ENCODE measurements around the gene PCSK7.
"Not testable (repeated sequence)": the region's sequence is repeated elsewhere in the genome, so short reads cannot be mapped to it uniquely, and the experiment has no call there.

The PCSK7 gene

GRCh38 chr11:117212697-117213355 lies 19.0 kb downstream of the PCSK7 start:
- no peak for DNase-seq

DNA sequence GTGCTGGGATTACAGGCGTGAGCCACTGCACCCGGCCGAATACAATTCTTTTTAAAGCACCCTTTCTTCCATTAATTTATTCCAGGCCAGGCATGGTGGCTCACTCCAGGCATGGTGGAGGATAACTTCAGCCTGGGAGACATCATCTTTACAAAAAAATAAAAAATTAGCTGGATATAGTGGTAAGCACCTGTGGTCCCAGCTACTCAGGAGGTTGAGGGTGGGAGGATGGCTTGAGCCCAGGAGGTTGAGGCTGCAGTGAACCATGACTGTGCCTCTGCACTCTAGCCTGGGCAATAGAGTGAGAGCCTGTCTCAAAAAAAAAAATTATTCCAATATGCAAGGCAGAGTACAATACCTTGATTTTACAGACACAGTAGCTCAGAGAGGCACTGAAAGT lies 21.3 kb downstream of the PCSK7 start:
- DNase-seq, result no peak

DNA sequence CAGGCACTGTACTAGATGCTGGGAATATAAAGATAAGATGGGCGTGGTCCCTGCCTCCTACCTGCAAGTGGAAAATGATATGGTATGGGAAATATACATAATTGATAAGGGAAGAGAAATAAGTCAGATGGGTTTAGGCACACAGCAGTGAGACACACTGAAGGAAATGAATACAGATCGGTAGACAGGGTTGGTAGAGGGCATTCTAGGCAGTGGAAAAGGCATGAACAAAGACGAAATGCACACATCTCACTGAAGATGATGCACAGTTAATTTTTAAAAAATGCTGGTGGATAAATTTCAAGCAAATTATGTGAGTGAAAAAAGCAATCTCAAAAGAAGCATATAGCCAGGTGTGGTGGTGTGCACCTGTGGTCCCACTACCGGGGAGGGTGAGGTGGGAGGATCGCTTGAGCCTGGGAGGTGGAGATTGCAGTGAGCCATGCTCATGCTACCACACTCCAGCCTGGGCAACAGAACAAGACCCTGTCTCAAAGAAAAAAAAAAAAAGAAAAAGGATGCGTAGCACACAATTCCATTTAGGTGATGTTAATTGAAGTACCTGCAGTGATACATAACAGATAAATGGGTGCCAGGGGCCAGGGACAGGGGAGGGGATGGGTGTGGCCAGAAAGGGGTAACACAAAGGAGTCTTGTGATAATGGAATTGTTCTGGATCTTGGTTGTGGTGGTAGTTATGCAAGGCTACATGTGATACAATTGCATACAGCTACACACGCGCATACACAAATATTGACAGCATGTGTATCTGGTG lies 22.3 kb downstream of the PCSK7 start:
- DNase-seq, result not testable (repeated sequence)

DNA sequence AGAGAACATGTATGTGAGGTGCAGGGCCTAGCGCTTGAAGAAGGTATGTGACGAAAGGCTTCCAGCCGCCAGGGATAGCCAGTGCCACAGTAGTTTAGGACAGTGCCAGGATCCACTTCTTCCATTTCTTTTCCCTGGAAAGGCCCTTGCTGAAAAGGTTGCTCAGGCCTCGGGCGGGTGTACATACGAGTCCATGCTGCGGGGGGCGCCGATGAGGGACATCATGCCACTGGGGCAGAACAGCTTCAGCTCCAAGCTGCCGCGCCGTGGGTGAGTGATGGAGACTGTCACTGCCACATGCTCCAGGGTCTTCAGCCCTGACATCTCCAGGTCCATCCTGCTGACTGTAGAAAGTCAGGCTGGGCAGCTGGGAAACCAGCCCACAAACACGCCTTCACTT lies 23.2 kb downstream of the PCSK7 start:
- DNase-seq, result not testable (repeated sequence)

DNA sequence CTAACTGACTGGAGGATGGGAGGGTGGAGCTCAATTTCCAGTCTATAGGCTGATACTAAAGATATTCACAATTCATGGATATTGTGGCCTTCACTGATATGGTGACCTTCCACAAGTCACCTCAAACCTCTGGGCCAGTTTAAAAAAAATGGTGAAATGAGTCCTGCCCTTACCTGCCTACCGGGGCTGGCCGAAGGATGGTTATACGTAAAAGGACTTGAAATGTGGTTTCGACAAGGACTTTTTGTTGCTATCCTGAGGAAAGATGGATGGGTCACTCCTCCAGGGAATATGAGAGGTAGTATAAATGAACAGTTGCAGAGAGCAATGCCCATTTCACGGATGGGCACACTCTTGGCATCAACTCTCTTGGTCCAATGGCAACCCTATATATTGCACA lies 24.4 kb downstream of the PCSK7 start:
- DNase-seq, result not testable (repeated sequence)

- not testable (repeated sequence) for DNase-seq
Observed at GRCh38 chr11:117206859-117207258, 25.0 kb downstream of the PCSK7 start.

DNA sequence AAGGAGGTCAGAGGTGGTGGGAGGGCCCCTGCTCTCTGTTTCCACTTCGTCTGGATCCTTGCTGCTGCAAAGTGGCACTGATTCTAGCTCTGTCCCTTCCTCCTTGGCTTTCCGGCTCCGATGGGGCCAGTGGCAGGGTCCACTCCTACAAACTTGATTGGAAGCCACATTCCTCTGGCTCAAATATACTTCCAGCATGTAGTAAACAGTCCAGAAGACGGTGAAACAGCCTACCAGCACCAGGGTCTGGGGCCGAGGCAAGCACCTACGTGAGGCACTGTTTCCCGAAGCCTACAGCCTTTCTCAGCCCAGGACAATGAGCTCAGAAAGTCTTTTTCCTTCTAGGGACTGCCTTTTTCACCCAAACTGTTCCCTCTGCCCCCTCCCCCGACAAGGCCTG lies 25.8 kb downstream of the PCSK7 start:
- DNase-seq, result not testable (repeated sequence)

DNA sequence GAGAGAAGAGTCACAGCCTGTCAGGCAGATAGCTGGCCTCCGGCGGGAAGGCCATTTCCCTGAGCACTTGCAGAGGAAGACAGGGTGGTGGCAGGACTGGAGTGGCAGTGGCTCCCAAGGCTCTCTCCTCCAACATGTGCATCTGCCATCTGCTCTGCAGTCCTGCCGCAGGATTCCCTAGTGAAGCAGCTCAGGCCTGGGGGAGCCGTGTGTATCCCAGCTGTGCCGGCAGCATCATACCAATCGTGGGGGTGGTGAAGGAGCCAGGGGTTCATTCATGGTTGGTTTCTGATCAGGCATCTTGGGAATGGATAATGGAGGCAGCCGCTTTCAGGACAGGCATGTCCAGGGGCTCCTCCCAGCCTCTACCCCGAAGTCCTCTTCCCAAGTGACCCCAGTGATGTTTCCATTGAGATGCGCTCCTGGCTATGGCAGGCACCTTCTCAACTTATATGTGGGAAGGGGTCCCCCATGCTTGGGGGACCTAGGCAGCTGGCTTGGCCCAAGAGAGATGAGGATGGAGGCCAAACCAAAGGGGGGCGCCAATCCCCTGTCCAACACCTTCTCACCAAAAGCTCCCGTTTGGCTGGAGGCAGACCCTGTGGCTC lies 26.6 kb downstream of the PCSK7 start:
- DNase-seq, result no peak

GRCh38 chr11:117204283-117205080 lies 27.4 kb downstream of the PCSK7 start:
- DNase-seq, result no peak

- no peak for DNase-seq
Observed at GRCh38 chr11:117203069-117203407, 28.8 kb downstream of the PCSK7 start.

GRCh38 chr11:117202386-117203068 lies 29.3 kb downstream of the PCSK7 start:
- DNase-seq, result no peak

GRCh38 chr11:117201658-117202305 lies 30.1 kb downstream of the PCSK7 start:
- DNase-seq, result no peak

GRCh38 chr11:117200813-117201657 lies 30.8 kb downstream of the PCSK7 start:
- no peak for DNase-seq

DNA sequence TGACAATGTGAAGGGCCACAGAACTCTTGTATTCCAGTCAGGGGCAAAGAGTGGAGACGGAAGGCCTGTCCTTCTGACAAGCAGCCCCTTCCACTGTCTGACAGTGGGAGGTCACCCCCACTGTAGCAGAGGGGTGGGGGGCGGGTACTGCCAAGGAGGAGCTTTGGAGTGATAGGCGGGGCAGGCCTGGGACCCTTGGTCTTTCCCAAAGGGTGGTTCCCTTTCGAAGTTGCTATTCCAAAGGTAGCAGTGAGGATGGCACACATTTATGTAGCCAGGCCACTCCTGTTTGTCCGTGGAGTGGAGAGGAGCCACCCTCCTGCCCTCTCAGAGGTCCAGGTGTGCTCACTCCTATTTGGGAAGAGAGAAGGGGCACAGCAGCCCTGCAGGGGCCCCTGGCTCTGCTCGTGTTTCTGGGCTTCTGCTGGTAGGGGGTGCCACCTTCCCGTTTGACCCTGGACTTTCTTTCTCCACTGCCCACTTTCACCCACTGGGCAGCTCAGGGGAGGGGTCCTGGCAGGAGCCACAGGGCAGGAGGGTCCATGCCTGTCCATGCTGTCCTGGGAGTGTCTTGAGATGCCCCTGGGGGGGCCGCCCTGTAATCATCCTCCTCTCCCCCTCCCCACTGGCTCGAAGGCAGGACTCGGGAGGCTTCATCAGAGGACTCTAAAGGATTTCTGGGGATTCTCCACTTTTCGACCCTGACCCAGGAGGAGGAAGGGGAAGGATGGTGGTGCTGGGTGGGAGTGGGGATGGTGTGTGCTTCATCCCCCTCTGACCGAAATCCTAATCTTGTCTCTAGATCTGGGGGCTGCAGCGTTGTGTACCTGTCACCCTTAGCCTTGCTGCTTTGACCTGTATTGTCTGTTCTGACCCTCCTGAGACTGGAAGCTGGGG lies 31.7 kb downstream of the PCSK7 start:
- no peak for DNase-seq

DNA sequence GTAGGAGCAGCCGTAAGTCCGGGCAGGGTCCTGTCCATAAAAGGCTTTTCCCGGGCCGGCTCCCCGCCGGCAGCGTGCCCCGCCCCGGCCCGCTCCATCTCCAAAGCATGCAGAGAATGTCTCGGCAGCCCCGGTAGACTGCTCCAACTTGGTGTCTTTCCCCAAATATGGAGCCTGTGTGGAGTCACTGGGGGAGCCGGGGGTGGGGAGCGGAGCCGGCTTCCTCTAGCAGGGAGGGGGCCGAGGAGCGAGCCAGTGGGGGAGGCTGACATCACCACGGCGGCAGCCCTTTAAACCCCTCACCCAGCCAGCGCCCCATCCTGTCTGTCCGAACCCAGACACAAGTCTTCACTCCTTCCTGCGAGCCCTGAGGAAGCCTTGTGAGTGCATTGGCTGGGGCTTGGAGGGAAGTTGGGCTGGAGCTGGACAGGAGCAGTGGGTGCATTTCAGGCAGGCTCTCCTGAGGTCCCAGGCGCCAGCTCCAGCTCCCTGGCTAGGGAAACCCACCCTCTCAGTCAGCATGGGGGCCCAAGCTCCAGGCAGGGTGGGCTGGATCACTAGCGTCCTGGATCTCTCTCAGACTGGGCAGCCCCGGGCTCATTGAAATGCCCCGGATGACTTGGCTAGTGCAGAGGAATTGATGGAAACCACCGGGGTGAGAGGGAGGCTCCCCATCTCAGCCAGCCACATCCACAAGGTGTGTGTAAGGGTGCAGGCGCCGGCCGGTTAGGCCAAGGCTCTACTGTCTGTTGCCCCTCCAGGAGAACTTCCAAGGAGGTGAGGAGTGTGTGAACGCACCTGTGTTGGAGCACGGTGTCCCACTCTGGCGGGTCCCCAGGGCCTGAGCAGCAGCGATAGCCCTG lies 32.6 kb downstream of the PCSK7 start, which contains the start of gene TAGLN:
TAGLN (plus strand) TSS at position 318 of the 863 bp plus-strand sequence. CDS start 3,644 bp downstream, outside the sequence.
- no peak for DNase-seq

- no peak for DNase-seq
Observed at GRCh38 chr11:117198613-117199012, 33.3 kb downstream of the PCSK7 start.

DNA sequence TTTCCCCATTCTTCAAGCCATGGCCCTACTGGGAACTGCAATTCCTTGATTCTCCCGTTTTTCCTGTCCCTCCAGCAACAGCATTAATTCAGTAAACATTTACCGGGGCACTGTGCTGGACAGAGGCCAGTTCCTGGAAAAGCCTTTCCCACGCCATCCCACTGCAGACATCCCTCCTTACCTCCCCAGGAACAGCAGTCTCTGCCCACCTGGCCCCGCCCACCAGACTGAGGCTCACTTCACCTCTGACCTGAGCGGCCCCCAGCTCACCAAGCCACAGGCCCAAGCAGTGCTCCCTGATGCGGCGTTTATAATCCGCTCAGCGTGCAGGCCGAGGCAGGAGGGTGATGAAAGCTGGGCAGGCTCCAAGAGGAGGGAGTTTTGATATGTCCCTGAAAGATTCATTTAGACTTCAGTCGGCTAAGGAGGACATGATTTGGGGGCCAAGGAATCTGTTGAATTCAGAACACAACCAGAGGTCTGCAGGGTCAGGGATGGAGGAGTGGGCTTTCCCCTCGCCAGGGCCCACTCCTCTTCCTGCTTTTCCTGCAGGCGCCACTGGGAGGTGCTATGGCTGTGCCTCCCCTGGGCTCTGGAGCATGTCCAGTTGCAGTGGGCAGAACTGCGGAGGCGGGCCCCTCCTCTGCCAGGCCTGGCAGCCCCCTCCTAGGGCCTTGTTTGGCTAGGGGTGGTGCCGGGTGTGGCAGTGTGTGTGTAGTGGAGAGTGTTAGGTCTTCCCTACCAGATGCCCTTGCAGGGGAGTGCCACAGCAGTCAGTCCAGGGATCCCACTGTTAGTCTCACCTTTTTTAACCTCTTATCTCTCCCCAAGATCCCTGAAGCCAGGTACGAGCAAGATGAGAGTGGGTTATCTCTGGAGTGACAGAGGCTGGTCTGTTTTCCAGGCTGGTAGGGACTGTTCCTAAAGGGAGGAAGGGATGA lies 34.1 kb downstream of the PCSK7 start:
- no peak for DNase-seq

GRCh38 chr11:117197006-117197405 lies 34.9 kb downstream of the PCSK7 start:
- DNase-seq, result no peak
